ENCODE measurements around the gene DCLK1. TPM values are rescaled to one million over a fixed set of nuclear protein-coding genes. Genes with fewer than 3 reads are reported as not detected.
A peak's percentile ranks its signal among the peaks of the same experiment; 100 is the strongest.

Gene DCLK1
- total RNA-seq, 4 donors from 2014 or later: 20.5 to 40.1 (median 28.7) TPM

DNA sequence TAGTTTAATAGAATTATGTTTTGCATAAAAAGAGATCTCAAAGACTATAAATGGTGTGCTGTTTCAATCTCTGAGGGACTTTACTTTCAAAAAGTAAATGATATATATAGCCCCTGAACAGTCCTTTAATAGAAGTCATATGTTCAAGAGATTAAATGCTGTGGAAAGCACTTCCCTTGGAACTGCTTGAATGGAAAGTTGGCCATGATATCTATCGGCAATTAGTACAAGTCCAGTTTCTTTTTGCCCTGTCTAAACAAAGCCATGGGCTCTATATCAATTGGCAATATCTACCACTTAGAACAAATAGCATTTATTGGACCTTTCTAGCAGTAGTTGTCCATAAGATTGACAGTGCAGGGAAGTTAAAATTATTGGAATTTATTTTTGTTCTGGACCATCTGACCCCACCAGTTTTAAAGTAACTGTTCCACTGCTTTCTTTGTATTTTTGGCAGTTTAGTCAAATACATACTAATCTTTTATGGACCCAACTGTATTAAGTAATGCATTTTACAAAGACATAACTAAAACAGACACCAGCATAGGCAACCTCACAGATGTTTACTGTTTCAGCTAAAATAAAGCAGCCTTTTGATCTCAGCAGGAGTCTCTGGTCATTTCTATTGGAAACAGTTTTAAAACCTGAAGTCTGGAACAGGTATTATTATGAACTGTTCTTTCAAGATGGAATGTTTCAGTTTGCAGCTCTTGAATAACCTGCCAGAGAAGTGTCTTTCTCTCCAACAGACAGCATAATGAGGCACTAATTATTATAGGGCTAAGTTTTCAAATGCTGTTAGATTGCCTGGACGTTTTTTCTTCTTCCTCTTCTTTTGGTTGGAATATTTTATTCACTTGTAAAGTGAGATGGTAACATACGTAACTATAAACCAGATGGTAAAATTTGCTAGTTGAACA, 282.6 kb downstream of the DCLK1 start:
- no peaks in the 10 kb centered on the region for H3K36me3 ChIP-seq
- DNase-seq (ENCODE audit: extremely low spot score): no peak
- H3K4me1 ChIP-seq: peaks cover 0 to 28% (median 14%) of the 10 kb centered on the region in 4 donors
- no peaks in the 10 kb centered on the region for H3K9me3 ChIP-seq
- TF ChIP-seq POLR2AphosphoS5 (IDR thresholded peaks at IDR 0.05): no peak
- no peak for TF ChIP-seq EP300 (IDR thresholded peaks at IDR 0.05)
- WGBS: 35% methylated on average over 3 of the region's 3 CpGs
- peak overlapping the region in 3 of 4 donors; percentile 15 to 38 (median 33) for H3K27ac ChIP-seq (replicated peaks in 1 of 4)
- intact Hi-C loops (cut with DNase I): no loop called here
- no peaks in the 10 kb centered on the region for H3K27me3 ChIP-seq
- H3K4me3 ChIP-seq: no peak overlapping the region

DNA sequence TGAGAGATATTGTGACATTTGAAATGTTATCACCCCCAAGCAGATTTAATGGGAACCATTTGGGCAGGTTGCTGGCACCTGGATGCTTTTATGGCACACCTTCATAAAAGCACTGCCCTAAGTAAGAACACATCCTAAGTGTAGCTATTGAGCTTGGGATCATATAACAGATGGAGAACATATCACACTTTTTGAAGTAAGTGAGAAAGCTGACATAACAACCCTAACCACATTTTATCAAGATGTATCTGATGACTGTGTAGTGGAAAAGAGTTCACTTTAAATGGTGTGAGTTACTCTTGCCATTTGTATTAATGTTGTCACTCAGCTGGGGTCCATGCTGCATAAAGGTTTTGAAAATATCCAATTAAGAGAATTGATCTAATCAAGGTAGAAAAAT, 287.9 kb downstream of the DCLK1 start:
- intact Hi-C loops (cut with DNase I): loop anchor here (5.0 kb wide), 1 partner anchor 109 kb away; no protein-coding TSS in a partner anchor
- H3K36me3 ChIP-seq: no peaks in the 10 kb centered on the region
- H3K4me1 ChIP-seq: peaks cover 10 to 29% (median 20%) of the 10 kb centered on the region in 4 donors
- H3K4me3 ChIP-seq: no peak overlapping the region
- H3K9me3 ChIP-seq: no peaks in the 10 kb centered on the region
- no peak for TF ChIP-seq POLR2AphosphoS5 (IDR thresholded peaks at IDR 0.05)
- no peak for TF ChIP-seq EP300 (IDR thresholded peaks at IDR 0.05)
- TF ChIP-seq, protein P1, sequence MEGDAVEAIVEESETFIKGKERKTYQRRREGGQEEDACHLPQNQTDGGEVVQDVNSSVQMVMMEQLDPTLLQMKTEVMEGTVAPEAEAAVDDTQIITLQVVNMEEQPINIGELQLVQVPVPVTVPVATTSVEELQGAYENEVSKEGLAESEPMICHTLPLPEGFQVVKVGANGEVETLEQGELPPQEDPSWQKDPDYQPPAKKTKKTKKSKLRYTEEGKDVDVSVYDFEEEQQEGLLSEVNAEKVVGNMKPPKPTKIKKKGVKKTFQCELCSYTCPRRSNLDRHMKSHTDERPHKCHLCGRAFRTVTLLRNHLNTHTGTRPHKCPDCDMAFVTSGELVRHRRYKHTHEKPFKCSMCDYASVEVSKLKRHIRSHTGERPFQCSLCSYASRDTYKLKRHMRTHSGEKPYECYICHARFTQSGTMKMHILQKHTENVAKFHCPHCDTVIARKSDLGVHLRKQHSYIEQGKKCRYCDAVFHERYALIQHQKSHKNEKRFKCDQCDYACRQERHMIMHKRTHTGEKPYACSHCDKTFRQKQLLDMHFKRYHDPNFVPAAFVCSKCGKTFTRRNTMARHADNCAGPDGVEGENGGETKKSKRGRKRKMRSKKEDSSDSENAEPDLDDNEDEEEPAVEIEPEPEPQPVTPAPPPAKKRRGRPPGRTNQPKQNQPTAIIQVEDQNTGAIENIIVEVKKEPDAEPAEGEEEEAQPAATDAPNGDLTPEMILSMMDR (IDR thresholded peaks at IDR 0.05): no peak
- no peak for TF ChIP-seq POLR2A (IDR thresholded peaks at IDR 0.05; ENCODE audit: low read depth)
- H3K27me3 ChIP-seq: no peaks in the 10 kb centered on the region
- H3K27ac ChIP-seq (replicated peaks in 1 of 4): no peak overlapping the region
- no peak for DNase-seq (ENCODE audit: extremely low spot score)

DNA sequence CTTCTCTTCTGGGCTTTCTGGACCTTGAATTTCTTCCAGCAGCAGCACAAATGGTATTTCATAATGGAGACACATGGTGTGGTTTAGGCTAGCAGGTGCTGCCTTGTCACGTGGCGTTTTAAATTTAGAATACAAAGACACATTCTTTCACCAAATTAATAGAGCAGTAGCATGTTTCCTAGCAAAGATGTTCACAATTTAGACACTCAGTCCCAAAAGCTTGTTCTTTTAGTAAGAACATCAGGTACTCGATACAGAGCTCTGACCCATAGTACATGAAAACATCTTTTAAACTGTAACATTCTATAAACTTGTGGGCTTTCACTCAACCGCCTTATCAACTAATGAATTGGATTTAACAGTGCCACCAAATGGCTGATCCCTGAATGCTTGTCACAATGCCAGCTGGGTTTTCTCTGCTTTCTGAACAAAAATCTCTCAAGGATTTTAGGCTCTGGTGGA, 290.1 kb downstream of the DCLK1 start:
- intact Hi-C loops (cut with DNase I): loop anchor here (5.0 kb wide), 1 partner anchor 111 kb away; no protein-coding TSS in a partner anchor
- TF ChIP-seq, protein P1 (IDR thresholded peaks at IDR 0.05): no peak
- TF ChIP-seq POLR2A (IDR thresholded peaks at IDR 0.05; ENCODE audit: low read depth) (no peak), EP300 (IDR thresholded peaks at IDR 0.05) (no peak), POLR2AphosphoS5 (IDR thresholded peaks at IDR 0.05) (peak; percentile 50 to 64)
- Histone ChIP-seq H3K4me3 (no peak overlapping the region), H3K4me1 (peaks cover 10 to 22% (median 18%) of the 10 kb centered on the region in 4 donors), H3K9me3 (no peaks in the 10 kb centered on the region), H3K36me3 (no peaks in the 10 kb centered on the region), H3K27ac (replicated peaks in 1 of 4) (peak overlapping the region; percentile 22 to 64 (median 58)), H3K27me3 (no peaks in the 10 kb centered on the region)
- DNase-seq (ENCODE audit: extremely low spot score): no peak
- 68% methylated on average over 4 of the region's 4 CpGs for WGBS

DNA sequence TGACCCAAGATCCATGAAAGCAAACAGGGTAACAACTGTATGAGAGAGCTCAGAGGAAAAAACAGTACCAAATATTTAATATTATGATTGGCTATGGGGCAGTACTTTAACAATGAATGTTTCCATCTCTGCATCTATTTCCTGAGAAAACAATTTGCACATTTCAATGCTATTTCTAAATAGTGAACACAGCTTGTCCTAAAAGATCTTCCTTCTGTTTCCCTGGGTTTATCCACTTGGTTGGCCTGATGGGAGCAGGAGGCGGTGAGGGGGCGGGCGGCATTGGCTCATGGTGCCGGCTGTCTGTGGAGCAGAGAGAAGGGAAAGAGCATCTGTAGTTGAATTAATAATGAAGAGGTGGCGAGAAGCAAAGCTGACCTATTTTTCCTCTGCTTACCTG, 291.4 kb downstream of the DCLK1 start:
- H3K27me3 ChIP-seq: no peaks in the 10 kb centered on the region
- DNase-seq (ENCODE audit: extremely low spot score): no peak
- peak overlapping the region in 2 of 4 donors; percentile 63 to 64 for H3K27ac ChIP-seq (replicated peaks in 1 of 4)
- intact Hi-C loops (cut with DNase I): loop anchor here (5.0 kb wide), 1 partner anchor 112 kb away; no protein-coding TSS in a partner anchor
- H3K4me3 ChIP-seq: no peak overlapping the region
- 94% methylated on average over 5 of the region's 5 CpGs for WGBS
- H3K9me3 ChIP-seq: no peaks in the 10 kb centered on the region
- H3K36me3 ChIP-seq: peaks cover 0 to 4% (median 0%) of the 10 kb centered on the region in 4 donors
- H3K4me1 ChIP-seq: peaks cover 10 to 22% (median 18%) of the 10 kb centered on the region in 4 donors
- no peak for TF ChIP-seq POLR2A (IDR thresholded peaks at IDR 0.05; ENCODE audit: low read depth)
- no peak for TF ChIP-seq EP300 (IDR thresholded peaks at IDR 0.05)
- no peak for TF ChIP-seq POLR2AphosphoS5 (IDR thresholded peaks at IDR 0.05)
- TF ChIP-seq, protein P1 (IDR thresholded peaks at IDR 0.05): no peak

DNA sequence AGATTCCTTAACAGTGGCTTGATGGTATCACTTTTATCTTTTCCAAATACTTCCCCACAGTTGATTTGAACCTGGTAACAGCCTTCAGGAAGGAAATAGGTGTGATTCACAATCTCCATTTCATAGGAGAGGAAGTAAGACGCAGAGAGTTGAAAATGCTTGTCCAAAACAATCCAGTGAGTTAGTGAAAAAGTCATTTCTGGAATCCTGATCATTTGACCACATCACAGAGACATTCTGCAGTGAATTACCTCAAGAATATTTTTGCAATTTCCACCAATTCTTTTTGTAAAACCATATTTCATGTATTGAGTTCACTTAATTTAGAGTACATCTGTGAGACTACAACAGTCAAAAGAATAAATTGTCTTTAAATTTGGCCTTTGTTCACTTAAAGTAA, 292.8 kb downstream of the DCLK1 start:
- TF ChIP-seq EP300 (IDR thresholded peaks at IDR 0.05): no peak
- intact Hi-C loops (cut with DNase I): no loop called here
- H3K27me3 ChIP-seq: no peaks in the 10 kb centered on the region
- no peak overlapping the region for H3K27ac ChIP-seq (replicated peaks in 1 of 4)
- no peak overlapping the region for H3K4me3 ChIP-seq
- no peak for DNase-seq (ENCODE audit: extremely low spot score)
- peaks cover 0 to 4% (median 0%) of the 10 kb centered on the region in 4 donors for H3K36me3 ChIP-seq
- peaks cover 10 to 22% (median 18%) of the 10 kb centered on the region in 4 donors for H3K4me1 ChIP-seq
- 63% methylated on average over 1 of the region's 1 CpG for WGBS
- H3K9me3 ChIP-seq: no peaks in the 10 kb centered on the region

All from esophagus muscularis mucosa (tissue), 4 donors.